CD14-positive monocyte (primary cell): ENCODE measurements around the gene DTL. TPM values are rescaled to one million over a fixed set of nuclear protein-coding genes. Genes with fewer than 3 reads are reported as not detected.

Experiments used
- DNase-seq, 3 donors: peaks; one replicate each; pipeline ENCODE4 v3.0.0-alpha.2; 2011 to 2022
- H2AFZ ChIP-seq: 2 replicates; pipeline ENCODE4 v1.6.0; 2012; ENCODE audit warnings: mild to moderate bottlenecking, low read depth, low read length, inconsistent platforms; ENCODE audit not compliant: insufficient read depth, poor library complexity, severe bottlenecking
- H3K27ac ChIP-seq, 2 donors: 1 replicate in 1 of 2; 2 replicates in 1 of 2; pipeline ENCODE4 v1.5.1; 2012 to 2013; ENCODE audit warnings: low read length in 2 of 2, control low read depth in 1 of 2, inconsistent platforms in 1 of 2, low read depth in 1 of 2, mild to moderate bottlenecking in 1 of 2
- H3K27me3 ChIP-seq, 2 donors: one replicate each; pipeline versions ENCODE4 v1.6.0 to v1.6.1; 2011 to 2013; ENCODE audit warnings: low read length in 2 of 2; ENCODE audit not compliant: control insufficient read depth in 2 of 2, insufficient read depth in 2 of 2
- H3K36me3 ChIP-seq, 2 donors: replicated peaks in 1 of 2; 1 replicate in 1 of 2; 2 replicates in 1 of 2; pipeline versions ENCODE4 v1.5.1 to v1.6.1; 2012 to 2013; ENCODE audit warnings: low read length in 2 of 2, control low read depth in 1 of 2, inconsistent platforms in 1 of 2, mild to moderate bottlenecking in 1 of 2; ENCODE audit not compliant: insufficient read depth in 2 of 2, control insufficient read depth in 1 of 2
- H3K4me1 ChIP-seq, 2 donors: 1 replicate in 1 of 2; 2 replicates in 1 of 2; pipeline versions ENCODE4 v1.5.1 to v1.6.1; 2012 to 2013; ENCODE audit warnings: low read length in 2 of 2, control low read depth in 1 of 2, inconsistent platforms in 1 of 2, mild to moderate bottlenecking in 1 of 2, moderate library complexity in 1 of 2; ENCODE audit not compliant: insufficient read depth in 2 of 2, control insufficient read depth in 1 of 2
- H3K4me2 ChIP-seq: replicated peaks from 2 replicates; pipeline ENCODE3; 2012; ENCODE audit warnings: low read length, moderate library complexity, mild to moderate bottlenecking; ENCODE audit not compliant: poor library complexity, severe bottlenecking; ENCODE audit errors: extremely low read depth
- H3K4me3 ChIP-seq, 3 experiments: fragments of 200-600 bp in 1 of 3; sonication (generic) in 1 of 3; replicated peaks in 1 of 3; 1 replicate in 2 of 3; 2 replicates in 1 of 3; pipeline ENCODE4 v1.5.1; 2011 to 2013; ENCODE audit warnings: low read length in 3 of 3, mild to moderate bottlenecking in 3 of 3, control low read depth in 2 of 3, low read depth in 2 of 3, inconsistent platforms in 1 of 3, moderate library complexity in 1 of 3
- H3K79me2 ChIP-seq: 2 replicates; pipeline ENCODE4 v1.6.0; 2012; ENCODE audit warnings: mild to moderate bottlenecking, control low read depth, inconsistent platforms, low read length, moderate library complexity; ENCODE audit not compliant: insufficient read depth
- H3K9ac ChIP-seq: 2 replicates; pipeline ENCODE4 v1.6.0; 2017; ENCODE audit warnings: low read length, mild to moderate bottlenecking; ENCODE audit not compliant: insufficient read depth, poor library complexity, severe bottlenecking
- H3K9me3 ChIP-seq, 2 donors: replicated peaks in 1 of 2; 1 replicate in 1 of 2; 2 replicates in 1 of 2; pipeline versions ENCODE4 v1.5.1 to v1.6.1; 2012 to 2013; ENCODE audit warnings: low read length in 2 of 2, control low read depth in 1 of 2; ENCODE audit not compliant: control insufficient read depth in 1 of 2, insufficient read depth in 1 of 2
- H4K20me1 ChIP-seq: 2 replicates; pipeline ENCODE4 v1.6.0; 2012; ENCODE audit warnings: mild to moderate bottlenecking, low read length, control low read depth, moderate library complexity; ENCODE audit not compliant: insufficient read depth
- H3K27ac Mint-ChIP-seq, 7 donors: one replicate each; pipeline ENCODE4 v1.8.0; 2020; ENCODE audit warnings: mild to moderate bottlenecking in 7 of 7, mixed read lengths in 7 of 7, moderate library complexity in 6 of 7, inconsistent platforms in 2 of 7
- H3K27me3 Mint-ChIP-seq, 3 donors: one replicate each; pipeline ENCODE4 v1.8.0; 2021 to 2022; ENCODE audit warnings: low read depth in 3 of 3, mild to moderate bottlenecking in 3 of 3, mixed read lengths in 3 of 3, moderate library complexity in 3 of 3, inconsistent platforms in 1 of 3
- H3K36me3 Mint-ChIP-seq, 2 donors: one replicate each; pipeline ENCODE4 v1.8.0; 2020; ENCODE audit warnings: mixed read lengths in 2 of 2, inconsistent platforms in 1 of 2, mild to moderate bottlenecking in 1 of 2
- H3K4me1 Mint-ChIP-seq: one replicate; pipeline ENCODE4 v1.8.0; 2020; ENCODE audit warnings: mild to moderate bottlenecking, mixed read lengths
- H3K4me3 Mint-ChIP-seq, 2 donors: one replicate each; pipeline ENCODE4 v1.8.0; 2020; ENCODE audit warnings: mild to moderate bottlenecking in 2 of 2, mixed read lengths in 2 of 2, moderate library complexity in 1 of 2
- H3K9me3 Mint-ChIP-seq, 7 donors: one replicate each; pipeline ENCODE4 v1.8.0; 2020 to 2022; ENCODE audit warnings: mixed read lengths in 7 of 7, mild to moderate bottlenecking in 6 of 7, moderate library complexity in 6 of 7, inconsistent platforms in 2 of 7
- CTCF ChIP-seq: fragments of 200-600 bp; IDR thresholded peaks from one replicate; pipeline ENCODE4 v1.8.0; 2022; ENCODE audit warnings: antibody characterized with exemption, mild to moderate bottlenecking
- WGBS: methylation state at CpG from one replicate; pipeline ENCODE4 v1.1.5; 2013; ENCODE audit warnings: missing lambda C conversion rate; ENCODE audit not compliant: insufficient coverage; 5-methylcytosine and 5-hydroxymethylcytosine counted together
- intact Hi-C, 2 donors: fragments of 100-400 bp; cut with micrococcal nuclease; formaldehyde crosslinking; loops; one replicate each; pipeline versions ENCODE4 v1.15.0 to v1.15.1; 2023
- polyA plus RNA-seq, 3 donors: library from polyadenylated mRNA; depleted of rRNA in 1 of 3; unstranded in 2 of 3; stranded (reverse) in 1 of 3; fragments of 300-500 nt in 2 of 3; fragments of >200 nt in 1 of 3; fragmentation: Illumina TruSeq in 2 of 3; gene quantifications; 1 replicate in 2 of 3; 2 replicates in 1 of 3; pipeline ENCODE4 v1.2.3, GENCODE V29; 2012 to 2021

The DTL gene
- polyA plus RNA-seq, 3 donors = not detected

DNA sequence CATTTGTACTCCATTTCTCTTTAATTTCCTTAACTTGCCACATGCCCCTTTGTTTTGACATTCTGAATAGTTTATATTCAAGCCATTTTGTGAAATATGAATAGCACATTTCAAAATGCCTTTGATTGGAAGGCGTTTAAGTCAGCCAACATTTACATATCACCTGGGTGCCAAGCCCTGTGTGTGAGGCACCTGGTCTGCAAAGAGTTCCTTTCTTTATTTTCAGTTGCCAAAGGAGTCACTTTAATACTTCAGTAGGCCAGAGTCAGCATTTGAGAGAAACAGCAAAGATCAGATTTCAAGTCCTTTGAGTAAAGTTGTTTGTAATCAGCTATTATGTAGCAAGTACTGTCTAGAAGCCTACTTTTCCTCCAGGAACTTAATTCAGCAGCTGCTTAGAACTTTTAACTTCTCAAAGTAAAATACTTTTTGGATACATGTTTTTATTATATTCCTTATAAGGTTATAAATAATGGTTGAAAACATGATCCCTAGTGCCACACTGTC lies 70.8 kb downstream of the DTL start:
- Mint-ChIP-seq H3K27ac (peak overlapping the region in 2 of 7 donors; percentile 3 to 42), H3K36me3 (peaks cover 10 to 22% of the 10 kb centered on the region in 2 donors), H3K4me3 (no peak overlapping the region), H3K27me3 (no peaks in the 10 kb centered on the region), H3K9me3 (no peaks in the 10 kb centered on the region), H3K4me1 (no peaks in the 10 kb centered on the region)
- no CpG with 5 or more reads among the region's 1 CpG for WGBS
- no peaks in the 10 kb centered on the region for H3K9me3 ChIP-seq
- H3K36me3 ChIP-seq = peaks cover 5 to 24% of the 10 kb centered on the region in 2 donors
- no peaks in the 10 kb centered on the region for H4K20me1 ChIP-seq
- H3K4me3 ChIP-seq = no peak overlapping the region
- H3K4me1 ChIP-seq = peaks cover 12 to 17% of the 10 kb centered on the region in 2 donors
- no peak overlapping the region for H3K4me2 ChIP-seq
- H3K27me3 ChIP-seq = no peaks in the 10 kb centered on the region
- no peaks in the 10 kb centered on the region for H3K79me2 ChIP-seq
- no peak for DNase-seq
- no peak overlapping the region for H3K9ac ChIP-seq
- TF ChIP-seq CTCF = no peak
- H2AFZ ChIP-seq = no peak overlapping the region
- no peak overlapping the region for H3K27ac ChIP-seq
- intact Hi-C loops = no loop called here

DNA sequence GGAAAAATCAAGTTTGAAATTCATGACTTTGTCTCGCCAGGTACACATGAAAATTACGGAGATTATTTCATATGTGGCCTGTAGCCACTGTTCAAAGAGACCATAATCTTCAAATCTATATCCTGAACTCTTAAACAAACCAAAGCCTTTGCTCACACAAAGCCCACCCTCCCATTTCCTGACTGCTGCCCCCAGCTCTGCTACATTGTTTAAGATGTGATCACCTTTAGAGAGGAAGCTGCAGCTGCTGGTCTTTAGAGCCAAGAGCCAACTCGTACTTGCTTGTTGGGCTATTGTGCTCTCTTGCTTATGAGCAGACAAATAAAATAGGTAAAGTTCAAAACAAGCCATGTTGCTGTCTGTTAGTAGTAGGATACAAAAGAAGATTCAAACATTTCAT lies 71.9 kb downstream of the DTL start:
- no peak overlapping the region for H2AFZ ChIP-seq
- H3K9ac ChIP-seq = no peak overlapping the region
- H3K4me3 ChIP-seq = no peak overlapping the region
- intact Hi-C loops = no loop called here
- H3K9me3 ChIP-seq = no peaks in the 10 kb centered on the region
- no peak for DNase-seq
- TF ChIP-seq CTCF = no peak
- H3K79me2 ChIP-seq = no peaks in the 10 kb centered on the region
- Mint-ChIP-seq H3K27ac (no peak overlapping the region), H3K27me3 (no peaks in the 10 kb centered on the region), H3K36me3 (peaks cover 4 to 22% of the 10 kb centered on the region in 2 donors), H3K4me1 (no peaks in the 10 kb centered on the region), H3K9me3 (no peaks in the 10 kb centered on the region), H3K4me3 (no peak overlapping the region)
- H3K4me1 ChIP-seq = peaks cover 12 to 17% of the 10 kb centered on the region in 2 donors
- no peak overlapping the region for H3K4me2 ChIP-seq
- H4K20me1 ChIP-seq = no peaks in the 10 kb centered on the region
- no peaks in the 10 kb centered on the region for H3K27me3 ChIP-seq
- H3K36me3 ChIP-seq = peaks cover 3 to 17% of the 10 kb centered on the region in 2 donors
- H3K27ac ChIP-seq = no peak overlapping the region
- WGBS = no CpG with 5 or more reads among the region's 3 CpGs
